HepG2 (cell line): ENCODE measurements around the gene POLR3E. TPM values are rescaled to one million over a fixed set of nuclear protein-coding genes. Genes with fewer than 3 reads are reported as not detected.

ENCODE experiments used
- CCDC6 ChIP-seq: sonication (generic); formaldehyde crosslinking; IDR thresholded peaks from 2 replicates; pipeline ENCODE4 v1.8.1; 2022; ENCODE audit warnings: mild to moderate bottlenecking, missing genetic modification reagents, moderate library complexity
- EED ChIP-seq: sonication (generic); formaldehyde crosslinking; IDR thresholded peaks from 2 replicates; pipeline ENCODE4 v1.5.0; 2020; ENCODE audit warnings: mild to moderate bottlenecking, missing genetic modification reagents
- KAT2B ChIP-seq: fragments of 150-350 bp; IDR thresholded peaks from 2 replicates; pipeline ENCODE4 v1.6.1; 2014; ENCODE audit warnings: low read depth, low read length, borderline replicate concordance
- MAX ChIP-seq: IDR thresholded peaks from 2 replicates; pipeline ENCODE4 v1.6.1; 2012; ENCODE audit warnings: inconsistent platforms
- MED13 ChIP-seq: sonication (generic); formaldehyde crosslinking; IDR thresholded peaks from 2 replicates; pipeline ENCODE4 v1.5.0; 2020; ENCODE audit warnings: missing genetic modification reagents
- RCOR2 ChIP-seq: IDR thresholded peaks from 2 replicates; pipeline ENCODE4 v1.6.1; 2016; ENCODE audit warnings: missing biosample characterization, missing genetic modification reagents
- SALL1 ChIP-seq: sonication (generic); formaldehyde crosslinking; IDR thresholded peaks from 2 replicates; pipeline ENCODE4 v1.8.0; 2022; ENCODE audit warnings: mild to moderate bottlenecking, missing genetic modification reagents
- SNAI1 ChIP-seq: sonication (generic); formaldehyde crosslinking; IDR thresholded peaks from 2 replicates; pipeline ENCODE4 v1.5.0; 2020; ENCODE audit warnings: mild to moderate bottlenecking, missing genetic modification reagents, borderline replicate concordance
- ZFX ChIP-seq: sonication (generic); formaldehyde crosslinking; IDR thresholded peaks from 2 replicates; pipeline ENCODE4 v1.4.0; 2020; ENCODE audit warnings: mild to moderate bottlenecking, low read depth, missing genetic modification reagents, moderate library complexity
- ZMAT3 ChIP-seq: sonication (generic); formaldehyde crosslinking; conservative IDR thresholded peaks from 2 replicates; pipeline ENCODE4 v1.7.0; 2021; ENCODE audit warnings: missing genetic modification reagents
- ZNF160 ChIP-seq: sonication (generic); formaldehyde crosslinking; IDR thresholded peaks from 2 replicates; pipeline ENCODE4 v1.8.0; 2022; ENCODE audit warnings: mild to moderate bottlenecking, inconsistent platforms, missing genetic modification reagents
- ZNF709 ChIP-seq: sonication (generic); formaldehyde crosslinking; IDR thresholded peaks from 2 replicates; pipeline ENCODE4 v1.5.0; 2020; ENCODE audit warnings: mild to moderate bottlenecking, missing genetic modification reagents
- polyA plus RNA-seq, 8 experiments: library from polyadenylated mRNA; depleted of rRNA in 3 of 8; stranded (reverse) in 7 of 8; unstranded in 1 of 8; fragments of >200 nt; fragmentation: Illumina TruSeq in 4 of 8; extraction: Trizol in 4 of 8; gene quantifications; 2 replicates each; pipeline versions ENCODE4 v1.2.1 to v1.2.3, GENCODE V29; 2011 to 2016; ENCODE audit warnings: low read depth in 4 of 8, missing spikeins in 1 of 8, mixed read lengths in 1 of 8; ENCODE audit not compliant: insufficient read depth in 1 of 8
- total RNA-seq, 5 experiments: library from RNA; depleted of rRNA; stranded (reverse); fragments of >200 nt; fragmentation: Illumina TruSeq; extraction: Trizol; gene quantifications; 2 replicates each; pipeline ENCODE4 v1.2.3, GENCODE V29; 2016; ENCODE audit warnings: low read depth in 1 of 5
- TF ChIP-seq, protein P1 (sequence below): sonication (generic); formaldehyde crosslinking; IDR thresholded peaks from 2 replicates; pipeline ENCODE4 v1.9.0; 2021; ENCODE audit warnings: mild to moderate bottlenecking, missing genetic modification reagents
- TF ChIP-seq, protein P2 (sequence below): sonication (generic); formaldehyde crosslinking; IDR thresholded peaks from 2 replicates; pipeline ENCODE4 v1.9.0; 2021; ENCODE audit warnings: missing genetic modification reagents, mild to moderate bottlenecking, borderline replicate concordance
- TF ChIP-seq, protein P3 (sequence below): sonication (generic); formaldehyde crosslinking; IDR thresholded peaks from 2 replicates; pipeline ENCODE4 v1.4.0; 2020; ENCODE audit warnings: missing genetic modification reagents
- TF ChIP-seq, protein P4 (sequence below): IDR thresholded peaks from 2 replicates; pipeline ENCODE4 v1.4.0; 2020; ENCODE audit warnings: mild to moderate bottlenecking, missing genetic modification reagents

POLR3E gene
- total and polyA plus RNA-seq, 2 of the 13 experiments (the other 11 are each of a cell fraction or from before 2014, with no cell fraction given), result 135 to 262 TPM

GRCh38 chr16:22369221-22369811 is 72.1 kb downstream of the POLR3E start (continued):
- TF ChIP-seq, protein P1, sequence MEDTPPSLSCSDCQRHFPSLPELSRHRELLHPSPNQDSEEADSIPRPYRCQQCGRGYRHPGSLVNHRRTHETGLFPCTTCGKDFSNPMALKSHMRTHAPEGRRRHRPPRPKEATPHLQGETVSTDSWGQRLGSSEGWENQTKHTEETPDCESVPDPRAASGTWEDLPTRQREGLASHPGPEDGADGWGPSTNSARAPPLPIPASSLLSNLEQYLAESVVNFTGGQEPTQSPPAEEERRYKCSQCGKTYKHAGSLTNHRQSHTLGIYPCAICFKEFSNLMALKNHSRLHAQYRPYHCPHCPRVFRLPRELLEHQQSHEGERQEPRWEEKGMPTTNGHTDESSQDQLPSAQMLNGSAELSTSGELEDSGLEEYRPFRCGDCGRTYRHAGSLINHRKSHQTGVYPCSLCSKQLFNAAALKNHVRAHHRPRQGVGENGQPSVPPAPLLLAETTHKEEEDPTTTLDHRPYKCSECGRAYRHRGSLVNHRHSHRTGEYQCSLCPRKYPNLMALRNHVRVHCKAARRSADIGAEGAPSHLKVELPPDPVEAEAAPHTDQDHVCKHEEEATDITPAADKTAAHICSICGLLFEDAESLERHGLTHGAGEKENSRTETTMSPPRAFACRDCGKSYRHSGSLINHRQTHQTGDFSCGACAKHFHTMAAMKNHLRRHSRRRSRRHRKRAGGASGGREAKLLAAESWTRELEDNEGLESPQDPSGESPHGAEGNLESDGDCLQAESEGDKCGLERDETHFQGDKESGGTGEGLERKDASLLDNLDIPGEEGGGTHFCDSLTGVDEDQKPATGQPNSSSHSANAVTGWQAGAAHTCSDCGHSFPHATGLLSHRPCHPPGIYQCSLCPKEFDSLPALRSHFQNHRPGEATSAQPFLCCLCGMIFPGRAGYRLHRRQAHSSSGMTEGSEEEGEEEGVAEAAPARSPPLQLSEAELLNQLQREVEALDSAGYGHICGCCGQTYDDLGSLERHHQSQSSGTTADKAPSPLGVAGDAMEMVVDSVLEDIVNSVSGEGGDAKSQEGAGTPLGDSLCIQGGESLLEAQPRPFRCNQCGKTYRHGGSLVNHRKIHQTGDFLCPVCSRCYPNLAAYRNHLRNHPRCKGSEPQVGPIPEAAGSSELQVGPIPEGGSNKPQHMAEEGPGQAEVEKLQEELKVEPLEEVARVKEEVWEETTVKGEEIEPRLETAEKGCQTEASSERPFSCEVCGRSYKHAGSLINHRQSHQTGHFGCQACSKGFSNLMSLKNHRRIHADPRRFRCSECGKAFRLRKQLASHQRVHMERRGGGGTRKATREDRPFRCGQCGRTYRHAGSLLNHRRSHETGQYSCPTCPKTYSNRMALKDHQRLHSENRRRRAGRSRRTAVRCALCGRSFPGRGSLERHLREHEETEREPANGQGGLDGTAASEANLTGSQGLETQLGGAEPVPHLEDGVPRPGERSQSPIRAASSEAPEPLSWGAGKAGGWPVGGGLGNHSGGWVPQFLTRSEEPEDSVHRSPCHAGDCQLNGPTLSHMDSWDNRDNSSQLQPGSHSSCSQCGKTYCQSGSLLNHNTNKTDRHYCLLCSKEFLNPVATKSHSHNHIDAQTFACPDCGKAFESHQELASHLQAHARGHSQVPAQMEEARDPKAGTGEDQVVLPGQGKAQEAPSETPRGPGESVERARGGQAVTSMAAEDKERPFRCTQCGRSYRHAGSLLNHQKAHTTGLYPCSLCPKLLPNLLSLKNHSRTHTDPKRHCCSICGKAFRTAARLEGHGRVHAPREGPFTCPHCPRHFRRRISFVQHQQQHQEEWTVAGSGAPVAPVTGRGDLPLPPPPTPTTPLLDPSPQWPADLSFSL (CRISPR knock-in tag), result no peak
- TF ChIP-seq MAX (no peak), RCOR2 (peak; percentile 72), SALL1 (no peak), ZMAT3 (CRISPR knock-in tag) (no peak), EED (CRISPR knock-in tag) (no peak), SNAI1 (CRISPR knock-in tag) (no peak), CCDC6 (CRISPR knock-in tag) (no peak), ZNF709 (CRISPR knock-in tag) (no peak), MED13 (no peak), ZNF160 (CRISPR knock-in tag) (no peak), KAT2B (no peak), ZFX (CRISPR knock-in tag) (0 out of 2 replicates have a peak, but pooled peaks have one; percentile 6)
- TF ChIP-seq, protein P2, sequence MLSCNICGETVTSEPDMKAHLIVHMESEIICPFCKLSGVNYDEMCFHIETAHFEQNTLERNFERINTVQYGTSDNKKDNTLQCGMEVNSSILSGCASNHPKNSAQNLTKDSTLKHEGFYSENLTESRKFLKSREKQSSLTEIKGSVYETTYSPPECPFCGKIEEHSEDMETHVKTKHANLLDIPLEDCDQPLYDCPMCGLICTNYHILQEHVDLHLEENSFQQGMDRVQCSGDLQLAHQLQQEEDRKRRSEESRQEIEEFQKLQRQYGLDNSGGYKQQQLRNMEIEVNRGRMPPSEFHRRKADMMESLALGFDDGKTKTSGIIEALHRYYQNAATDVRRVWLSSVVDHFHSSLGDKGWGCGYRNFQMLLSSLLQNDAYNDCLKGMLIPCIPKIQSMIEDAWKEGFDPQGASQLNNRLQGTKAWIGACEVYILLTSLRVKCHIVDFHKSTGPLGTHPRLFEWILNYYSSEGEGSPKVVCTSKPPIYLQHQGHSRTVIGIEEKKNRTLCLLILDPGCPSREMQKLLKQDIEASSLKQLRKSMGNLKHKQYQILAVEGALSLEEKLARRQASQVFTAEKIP, result no peak
- TF ChIP-seq, protein P3, sequence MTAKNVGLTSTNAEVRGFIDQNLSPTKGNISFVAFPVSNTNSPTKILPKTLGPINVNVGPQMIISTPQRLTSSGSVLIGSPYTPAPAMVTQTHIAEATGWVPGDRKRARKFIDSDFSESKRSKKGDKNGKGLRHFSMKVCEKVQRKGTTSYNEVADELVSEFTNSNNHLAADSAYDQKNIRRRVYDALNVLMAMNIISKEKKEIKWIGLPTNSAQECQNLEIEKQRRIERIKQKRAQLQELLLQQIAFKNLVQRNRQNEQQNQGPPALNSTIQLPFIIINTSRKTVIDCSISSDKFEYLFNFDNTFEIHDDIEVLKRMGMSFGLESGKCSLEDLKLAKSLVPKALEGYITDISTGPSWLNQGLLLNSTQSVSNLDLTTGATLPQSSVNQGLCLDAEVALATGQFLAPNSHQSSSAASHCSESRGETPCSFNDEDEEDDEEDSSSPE (CRISPR knock-in tag), result no peak
- TF ChIP-seq, protein P4, sequence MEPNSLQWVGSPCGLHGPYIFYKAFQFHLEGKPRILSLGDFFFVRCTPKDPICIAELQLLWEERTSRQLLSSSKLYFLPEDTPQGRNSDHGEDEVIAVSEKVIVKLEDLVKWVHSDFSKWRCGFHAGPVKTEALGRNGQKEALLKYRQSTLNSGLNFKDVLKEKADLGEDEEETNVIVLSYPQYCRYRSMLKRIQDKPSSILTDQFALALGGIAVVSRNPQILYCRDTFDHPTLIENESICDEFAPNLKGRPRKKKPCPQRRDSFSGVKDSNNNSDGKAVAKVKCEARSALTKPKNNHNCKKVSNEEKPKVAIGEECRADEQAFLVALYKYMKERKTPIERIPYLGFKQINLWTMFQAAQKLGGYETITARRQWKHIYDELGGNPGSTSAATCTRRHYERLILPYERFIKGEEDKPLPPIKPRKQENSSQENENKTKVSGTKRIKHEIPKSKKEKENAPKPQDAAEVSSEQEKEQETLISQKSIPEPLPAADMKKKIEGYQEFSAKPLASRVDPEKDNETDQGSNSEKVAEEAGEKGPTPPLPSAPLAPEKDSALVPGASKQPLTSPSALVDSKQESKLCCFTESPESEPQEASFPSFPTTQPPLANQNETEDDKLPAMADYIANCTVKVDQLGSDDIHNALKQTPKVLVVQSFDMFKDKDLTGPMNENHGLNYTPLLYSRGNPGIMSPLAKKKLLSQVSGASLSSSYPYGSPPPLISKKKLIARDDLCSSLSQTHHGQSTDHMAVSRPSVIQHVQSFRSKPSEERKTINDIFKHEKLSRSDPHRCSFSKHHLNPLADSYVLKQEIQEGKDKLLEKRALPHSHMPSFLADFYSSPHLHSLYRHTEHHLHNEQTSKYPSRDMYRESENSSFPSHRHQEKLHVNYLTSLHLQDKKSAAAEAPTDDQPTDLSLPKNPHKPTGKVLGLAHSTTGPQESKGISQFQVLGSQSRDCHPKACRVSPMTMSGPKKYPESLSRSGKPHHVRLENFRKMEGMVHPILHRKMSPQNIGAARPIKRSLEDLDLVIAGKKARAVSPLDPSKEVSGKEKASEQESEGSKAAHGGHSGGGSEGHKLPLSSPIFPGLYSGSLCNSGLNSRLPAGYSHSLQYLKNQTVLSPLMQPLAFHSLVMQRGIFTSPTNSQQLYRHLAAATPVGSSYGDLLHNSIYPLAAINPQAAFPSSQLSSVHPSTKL (CRISPR knock-in tag), result peak; percentile 79
